GM21619 (cell line): Measurements from ENCODE around the gene DMBT1.

ENCODE experiments used
- ATAC-seq: cut with Tn5 transposase; IDR thresholded peaks from one replicate; pipeline ENCODE4 v1.9.1; 2021; ENCODE audit not compliant: unreplicated experiment

The DMBT1 gene

GRCh38 chr10:122548407-122549085 is 12.0 kb upstream of the DMBT1 start:
- no peak for ATAC-seq

DNA sequence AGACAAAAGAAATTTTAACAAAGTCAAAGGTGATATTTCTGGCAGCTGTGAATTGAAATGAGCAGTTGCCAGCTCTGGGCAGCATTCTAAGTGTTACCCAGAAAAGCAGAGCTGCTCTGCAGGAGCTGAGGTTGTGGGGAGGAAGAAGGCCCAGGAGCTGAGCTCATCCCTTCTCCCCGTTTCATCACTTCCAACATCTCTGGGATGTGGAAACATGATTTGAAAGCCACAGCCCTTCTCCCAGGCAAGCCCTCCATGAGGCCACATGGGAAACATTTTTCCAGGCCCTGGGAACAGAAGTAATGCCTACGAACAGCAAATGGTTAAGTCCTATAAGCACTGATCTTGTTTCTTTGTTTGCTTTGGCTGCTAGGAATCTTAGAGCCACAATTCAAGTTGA is 10.9 kb upstream of the DMBT1 start:
- ATAC-seq = no peak

- ATAC-seq = no peak
Measured at GRCh38 chr10:122550427-122550826, 10.1 kb upstream of the DMBT1 start.

DNA sequence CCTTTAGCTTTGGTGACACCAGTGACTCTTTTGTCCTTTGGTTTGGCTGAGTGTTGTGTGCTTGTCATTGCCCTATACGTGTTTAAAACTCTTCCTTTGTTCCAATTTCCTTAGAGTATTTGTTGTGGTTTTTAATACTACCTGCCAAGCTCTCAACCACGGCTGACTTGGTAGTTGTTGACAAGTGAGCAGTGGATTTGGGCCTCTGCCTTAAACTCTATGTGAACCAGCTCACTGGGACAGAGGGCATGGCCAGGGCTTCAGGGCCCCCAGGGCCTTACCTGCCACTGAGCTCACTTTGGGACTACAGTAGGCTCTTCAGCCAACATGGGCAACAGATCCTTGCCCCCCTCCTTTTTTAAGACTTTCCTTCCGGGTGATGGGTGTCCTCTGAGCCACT is 9.6 kb upstream of the DMBT1 start:
- no peak for ATAC-seq

- no peak for ATAC-seq
Measured at GRCh38 chr10:122551450-122551849, 9.1 kb upstream of the DMBT1 start.

- ATAC-seq = no peak
Measured at GRCh38 chr10:122553341-122553740, 7.2 kb upstream of the DMBT1 start.

DNA sequence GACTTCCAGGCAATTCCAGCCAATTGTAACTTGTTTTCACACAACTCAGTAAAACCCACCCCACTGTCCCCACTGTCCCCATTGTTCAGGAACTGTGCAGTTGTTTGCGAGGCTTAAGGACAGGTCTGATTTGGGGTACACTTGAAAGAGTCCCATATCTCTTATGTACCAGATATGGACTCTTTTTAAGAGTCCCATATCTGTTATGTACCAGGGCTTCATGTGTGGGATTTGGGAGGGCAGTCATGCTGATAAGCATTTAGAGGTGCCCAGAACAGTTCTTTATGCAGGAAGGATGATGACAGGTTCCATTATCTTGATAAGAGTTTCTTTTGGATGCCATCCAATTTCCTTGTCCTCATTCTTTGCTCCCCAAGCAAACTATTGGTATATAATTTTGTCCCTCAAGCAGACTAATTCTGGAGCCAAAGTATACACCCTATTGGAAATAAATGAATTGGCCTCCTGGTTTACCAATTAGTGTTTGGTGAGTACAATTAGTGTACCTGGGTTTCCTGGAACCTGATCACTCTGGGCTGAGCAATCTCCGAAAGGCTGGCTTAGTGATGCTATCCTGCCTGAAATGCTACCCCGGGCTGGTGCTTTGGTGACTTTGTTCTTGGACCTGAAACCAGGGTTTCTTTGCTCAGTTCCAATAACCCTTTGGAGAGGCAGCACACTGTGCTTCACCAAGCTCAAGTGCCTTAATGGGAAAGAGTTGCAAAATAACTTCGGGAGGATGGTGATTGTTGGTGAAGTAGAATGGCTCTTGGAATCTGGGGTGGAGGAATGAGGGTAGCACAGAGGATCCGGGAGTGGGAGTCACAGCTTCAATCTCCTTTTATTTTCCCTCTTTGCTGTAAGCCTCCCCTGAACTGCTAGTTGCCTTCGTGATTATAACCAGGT is 6.2 kb upstream of the DMBT1 start:
- no peak for ATAC-seq

DNA sequence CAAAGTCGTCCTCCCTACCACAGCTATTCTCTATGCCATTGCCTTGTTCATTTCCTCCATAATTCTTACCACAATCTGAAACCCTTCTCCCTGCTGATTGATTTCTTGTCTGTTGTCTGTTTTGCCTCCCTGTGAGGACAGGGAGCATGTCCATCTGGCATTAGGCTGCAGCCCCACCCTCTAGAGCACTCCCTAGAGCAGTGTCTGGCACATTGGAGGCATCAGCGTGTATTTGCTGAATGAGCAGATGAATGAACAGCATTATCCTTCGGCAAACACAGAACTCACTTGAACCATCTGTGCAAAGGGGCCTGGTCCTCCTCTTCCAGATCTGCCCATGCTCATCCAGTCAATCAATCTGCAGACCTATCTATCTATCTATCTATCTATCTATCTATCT is 5.1 kb upstream of the DMBT1 start:
- no peak for ATAC-seq

DNA sequence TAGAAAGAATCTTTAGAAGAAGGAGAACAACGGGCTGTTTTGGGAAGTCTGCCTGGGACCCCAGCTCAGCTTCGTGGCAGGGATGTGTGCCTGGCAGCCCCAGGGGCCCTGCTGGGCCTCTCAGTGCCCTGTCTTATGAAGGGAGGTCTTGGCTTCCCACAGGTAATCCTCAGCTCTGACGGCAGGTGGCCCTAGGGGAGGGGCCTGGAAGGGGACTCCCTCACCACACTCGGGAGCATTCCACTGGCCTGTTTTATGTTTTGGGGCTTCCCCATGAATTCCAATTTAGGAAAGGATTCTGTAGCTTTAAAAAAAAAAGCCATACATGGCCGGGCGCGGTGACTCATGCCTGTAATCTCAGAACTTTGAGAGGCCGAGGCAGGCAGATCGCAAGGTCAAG is 3.0 kb upstream of the DMBT1 start:
- ATAC-seq = no peak

DNA sequence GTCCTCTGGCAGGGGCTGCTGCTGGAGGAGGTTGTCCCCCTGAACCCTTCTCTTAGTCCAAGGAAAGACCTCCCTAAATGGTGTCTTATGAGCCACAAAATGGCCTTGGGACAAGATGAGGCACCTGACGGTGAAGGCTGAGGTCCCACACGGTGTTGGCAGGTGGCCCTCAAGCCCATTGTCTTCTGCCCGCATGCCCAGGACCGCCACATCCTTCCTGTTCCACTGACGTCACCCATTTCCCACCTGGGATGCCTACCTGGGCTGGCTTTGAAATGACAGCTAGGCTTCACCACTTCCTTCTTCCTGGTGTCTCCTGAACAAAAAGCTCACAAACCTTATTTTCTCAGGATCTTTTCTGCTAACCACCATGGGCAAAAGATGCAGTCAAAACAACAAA is 2.1 kb upstream of the DMBT1 start:
- no peak for ATAC-seq

DNA sequence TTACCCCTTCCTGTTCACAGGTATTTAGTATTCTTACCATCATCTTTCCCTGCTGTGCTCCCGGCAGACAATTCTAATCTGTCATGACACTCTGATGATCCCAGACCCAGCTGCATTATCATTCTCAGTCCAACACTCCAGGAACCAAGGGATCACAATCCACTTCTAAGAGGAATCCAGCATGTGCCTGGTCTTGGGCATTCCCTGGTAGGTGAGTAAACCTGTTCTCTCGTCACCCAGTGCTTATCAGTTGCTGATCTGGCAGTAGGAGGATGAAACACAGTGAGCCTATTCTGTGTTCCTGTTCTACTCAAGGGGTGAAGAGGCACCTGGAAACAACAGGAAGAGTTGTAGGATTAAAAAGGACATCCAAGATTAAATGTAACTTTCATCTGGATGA is 1.3 kb upstream of the DMBT1 start:
- no peak for ATAC-seq

DNA sequence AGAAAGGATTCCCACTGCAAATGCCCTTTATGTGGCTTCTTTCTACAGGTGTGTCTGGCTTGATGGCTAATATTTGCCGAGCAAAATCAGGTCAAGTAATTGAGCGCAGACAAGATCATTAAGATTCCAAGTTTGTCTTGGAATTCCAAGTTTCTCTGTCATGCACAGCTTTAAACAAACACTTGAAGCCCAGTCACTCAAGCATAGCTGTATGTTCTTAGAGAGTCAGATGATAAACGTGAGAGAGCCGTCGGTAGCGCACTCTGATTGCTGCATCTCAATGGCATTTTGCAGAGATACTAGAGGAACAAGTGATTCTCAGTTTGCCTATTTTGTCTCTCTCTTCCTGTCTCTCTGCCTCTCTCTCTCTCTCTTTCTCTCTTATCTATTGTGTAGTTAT is 658 bp downstream of the DMBT1 start:
- no peak for ATAC-seq

DNA sequence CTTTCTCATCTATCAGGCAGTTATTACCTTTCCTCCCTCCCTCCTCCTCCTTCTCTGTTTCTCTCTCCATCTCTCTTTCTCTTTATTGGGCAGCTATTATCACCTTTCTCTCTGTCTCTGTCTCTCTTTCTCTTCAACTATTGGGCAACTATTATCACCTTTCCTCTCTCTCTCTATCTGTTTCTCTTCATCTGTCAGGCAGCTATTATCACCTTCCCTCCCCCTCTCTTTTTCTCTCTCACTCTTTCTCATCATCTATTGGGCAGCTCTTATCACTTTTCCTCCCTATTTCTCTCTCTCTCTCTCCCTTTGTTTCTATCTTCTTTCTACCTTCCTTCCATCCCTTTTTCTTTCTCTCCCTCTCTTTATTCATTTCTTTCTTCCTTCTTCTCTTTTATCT is 1.2 kb downstream of the DMBT1 start:
- ATAC-seq = no peak

- no peak for ATAC-seq
Measured at GRCh38 chr10:122564980-122565379, 4.4 kb downstream of the DMBT1 start.

DNA sequence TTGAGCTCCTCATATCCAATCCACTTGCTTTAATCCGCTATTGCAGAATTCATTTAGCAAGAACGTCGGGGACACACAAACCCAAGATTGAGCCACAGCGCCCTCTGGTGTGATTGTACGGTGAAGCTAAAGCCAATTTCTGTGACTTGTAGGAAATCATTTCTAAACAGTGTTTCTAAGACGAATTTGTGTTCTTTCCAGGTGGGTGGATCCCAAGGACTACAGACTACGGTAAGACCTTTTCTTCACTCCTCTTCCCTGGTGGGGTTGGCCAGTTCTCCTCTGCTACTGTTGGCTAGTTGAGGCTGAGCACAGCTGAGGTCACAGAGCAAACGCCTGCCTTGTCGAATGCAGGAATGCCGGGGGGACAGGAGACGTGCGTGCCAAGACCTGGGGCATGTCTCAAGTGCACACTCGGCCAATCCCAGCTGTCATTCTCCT is 5.2 kb downstream of the DMBT1 start:
- ATAC-seq = no peak

GRCh38 chr10:122566632-122567031 is 6.1 kb downstream of the DMBT1 start:
- ATAC-seq = no peak

DNA sequence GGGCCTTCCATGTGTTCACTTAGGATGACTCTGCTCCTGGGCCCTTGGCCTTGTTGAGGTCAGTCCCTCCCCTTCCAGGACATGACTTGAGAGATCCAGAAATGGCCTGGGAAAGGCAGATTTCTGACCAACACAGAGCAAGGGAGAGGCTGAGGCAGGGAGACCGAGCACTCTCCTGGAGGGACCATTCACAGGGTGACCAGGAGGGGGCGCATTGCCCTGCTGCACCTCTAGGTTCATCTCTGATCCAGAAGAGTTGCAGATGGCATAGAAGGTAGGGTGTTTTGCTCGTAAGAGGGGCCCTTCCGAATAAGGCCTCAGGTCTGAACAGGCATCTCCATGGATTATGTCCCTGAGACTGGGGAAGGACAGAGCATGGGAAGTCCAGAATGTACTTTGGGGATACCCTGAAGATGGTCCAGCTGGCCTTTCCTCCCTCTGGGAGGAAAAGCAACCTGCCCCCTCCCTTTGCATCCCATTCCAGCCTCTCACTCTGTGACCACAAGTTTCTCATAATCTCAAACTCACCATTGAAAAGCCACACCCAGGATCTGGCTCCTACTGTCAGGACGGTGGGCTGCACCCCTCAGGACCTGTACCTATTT is 6.6 kb downstream of the DMBT1 start:
- ATAC-seq = no peak

- no peak for ATAC-seq
Measured at GRCh38 chr10:122568551-122568950, 8.0 kb downstream of the DMBT1 start.

GRCh38 chr10:122570920-122571319 is 10.4 kb downstream of the DMBT1 start:
- no peak for ATAC-seq

- ATAC-seq = no peak
Measured at GRCh38 chr10:122571892-122572291, 11.3 kb downstream of the DMBT1 start.

DNA sequence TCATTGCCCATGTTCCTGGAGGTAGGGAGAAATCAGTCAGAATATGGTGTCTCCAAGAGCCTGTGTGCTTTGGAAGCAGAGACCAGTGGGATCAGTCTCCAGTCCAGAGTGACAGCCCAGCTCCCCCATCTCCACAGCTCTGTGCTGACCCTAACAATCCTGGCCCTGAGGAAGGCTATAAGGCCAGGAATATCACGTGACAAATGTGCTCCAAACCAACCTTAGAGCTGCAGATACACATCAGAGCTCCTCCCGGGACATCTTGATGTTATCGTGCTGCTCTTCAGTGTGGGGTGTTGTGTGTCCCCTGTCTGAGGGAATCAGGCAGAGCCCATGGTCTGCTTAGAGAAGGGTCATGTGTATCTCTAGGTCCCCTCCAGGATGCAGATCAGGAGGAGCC is 15.2 kb downstream of the DMBT1 start:
- no peak for ATAC-seq

GRCh38 chr10:122576291-122576690 is 15.7 kb downstream of the DMBT1 start:
- ATAC-seq = no peak
